GM19351 (cell line): ENCODE measurements around the gene ITCH.
"Not testable (repeated sequence)": the region's sequence is repeated elsewhere in the genome, so short reads cannot be mapped to it uniquely, and the experiment has no call there.

ENCODE experiments used
- ATAC-seq: cut with Tn5 transposase; IDR thresholded peaks from one replicate; pipeline ENCODE4 v1.9.1; 2021; ENCODE audit warnings: mild to moderate bottlenecking, moderate library complexity; ENCODE audit not compliant: unreplicated experiment

Gene ITCH

DNA sequence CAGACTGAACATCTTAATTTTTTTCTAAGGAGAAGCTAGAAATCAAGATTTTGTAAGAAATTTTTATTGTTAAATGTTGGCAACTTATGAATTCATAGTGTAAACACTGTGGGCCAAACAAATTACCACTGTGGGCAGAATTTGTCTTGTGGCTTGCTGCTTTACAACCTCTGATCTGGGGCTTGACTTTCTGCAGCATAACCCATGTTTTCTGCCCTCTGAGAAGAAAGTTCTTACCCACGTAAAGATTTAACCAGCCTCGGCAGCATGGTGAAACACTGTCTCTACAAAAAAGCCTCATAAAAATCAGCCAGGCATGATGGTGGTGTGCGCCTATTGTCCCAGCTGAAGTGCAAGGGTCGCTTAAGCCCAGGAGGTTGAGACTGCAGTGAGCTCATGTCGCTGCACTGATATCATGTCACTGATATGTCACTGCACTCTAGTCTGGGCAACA is 12.9 kb downstream of the ITCH start:
- ATAC-seq = no peak

DNA sequence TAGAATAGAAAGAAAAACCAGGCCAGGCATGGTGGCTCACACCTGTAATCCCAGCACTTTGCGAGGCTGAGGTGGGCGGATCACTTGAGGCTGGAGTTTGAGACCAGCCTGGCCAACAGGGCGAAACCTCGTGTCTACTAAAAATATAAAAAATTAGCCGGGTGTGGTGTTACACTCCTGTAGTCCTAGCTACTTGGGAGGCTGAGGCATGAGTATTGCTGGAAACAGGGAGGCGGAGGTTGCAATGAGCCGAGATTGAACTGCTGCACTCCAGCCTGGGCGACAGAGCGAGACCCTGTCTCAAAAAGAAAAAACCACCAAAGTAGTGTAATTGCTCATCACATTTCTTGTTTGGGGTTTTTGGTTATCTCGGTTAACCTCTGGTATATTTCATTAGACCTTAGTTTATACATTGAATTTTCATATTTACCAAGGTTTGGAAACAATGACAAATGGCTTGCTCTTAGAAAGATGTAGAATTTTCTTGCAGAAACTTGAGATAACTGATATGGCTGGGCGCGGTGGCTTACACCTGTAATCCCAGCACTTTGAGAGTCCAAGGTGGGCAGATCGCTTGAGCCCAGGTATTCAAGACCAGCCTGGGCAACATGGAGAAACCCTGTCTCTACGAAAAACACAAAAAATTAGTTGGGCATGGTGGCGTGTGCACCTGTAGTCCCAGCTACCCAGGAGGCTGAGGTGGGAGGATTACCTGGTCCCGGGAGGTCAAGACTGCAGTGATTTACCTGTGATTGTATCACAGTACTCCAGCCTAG is 14.2 kb downstream of the ITCH start:
- peak; percentile 82 for ATAC-seq

- ATAC-seq = no peak
These were observed 19.1 kb downstream of the ITCH start for GRCh38 chr20:34382174-34382573.

GRCh38 chr20:34382877-34383455 is 19.9 kb downstream of the ITCH start:
- ATAC-seq = not testable (repeated sequence)

DNA sequence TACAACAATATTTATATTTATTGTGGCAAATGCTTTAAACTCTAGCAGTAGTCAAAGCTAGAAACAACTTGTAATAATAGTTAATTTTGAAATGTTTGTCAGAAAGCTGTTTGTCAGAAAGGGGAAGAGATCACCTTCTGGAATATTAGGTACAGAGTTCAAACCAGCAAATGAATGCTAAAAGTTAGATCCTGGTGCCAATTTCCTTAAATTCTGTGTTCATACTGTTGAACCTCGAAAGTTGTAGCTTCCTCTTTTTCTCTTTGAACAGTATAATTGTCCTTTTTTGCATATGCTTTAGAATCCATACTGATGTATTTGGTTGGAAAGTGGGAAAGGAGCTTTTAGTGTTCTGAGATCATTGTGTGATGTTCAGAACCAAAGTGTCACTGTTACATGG is 22.4 kb downstream of the ITCH start:
- no peak for ATAC-seq

DNA sequence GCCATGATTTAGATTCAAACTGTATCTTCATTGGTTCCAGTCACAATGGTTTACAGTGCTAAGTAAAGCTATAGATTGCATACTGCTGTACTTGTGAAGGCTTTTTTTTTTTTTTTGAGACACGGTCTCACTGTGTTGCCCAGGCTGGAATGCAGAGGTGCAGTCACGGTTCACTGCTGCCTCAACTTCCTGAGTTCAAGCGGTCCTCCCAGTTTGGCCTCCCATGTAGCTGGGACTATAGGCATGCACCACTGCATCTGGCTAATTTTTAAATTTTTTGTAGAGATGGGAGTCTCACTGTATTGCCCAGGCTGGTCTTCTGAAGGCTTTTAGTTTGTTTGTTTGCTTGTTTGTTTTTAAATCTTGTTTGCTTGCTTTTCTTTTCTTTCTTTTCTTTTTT is 24.9 kb downstream of the ITCH start:
- no peak for ATAC-seq

- no peak for ATAC-seq
These were observed 25.6 kb downstream of the ITCH start for GRCh38 chr20:34388678-34389077.

- ATAC-seq = no peak
These were observed 26.3 kb downstream of the ITCH start for GRCh38 chr20:34389206-34389953.

GRCh38 chr20:34389954-34390555 is 27.0 kb downstream of the ITCH start:
- no peak for ATAC-seq

GRCh38 chr20:34396408-34396807 is 33.3 kb downstream of the ITCH start:
- no peak for ATAC-seq

- no peak for ATAC-seq
These were observed 34.0 kb downstream of the ITCH start for GRCh38 chr20:34397096-34397495.

GRCh38 chr20:34400776-34401175 is 37.7 kb downstream of the ITCH start:
- not testable (repeated sequence) for ATAC-seq

DNA sequence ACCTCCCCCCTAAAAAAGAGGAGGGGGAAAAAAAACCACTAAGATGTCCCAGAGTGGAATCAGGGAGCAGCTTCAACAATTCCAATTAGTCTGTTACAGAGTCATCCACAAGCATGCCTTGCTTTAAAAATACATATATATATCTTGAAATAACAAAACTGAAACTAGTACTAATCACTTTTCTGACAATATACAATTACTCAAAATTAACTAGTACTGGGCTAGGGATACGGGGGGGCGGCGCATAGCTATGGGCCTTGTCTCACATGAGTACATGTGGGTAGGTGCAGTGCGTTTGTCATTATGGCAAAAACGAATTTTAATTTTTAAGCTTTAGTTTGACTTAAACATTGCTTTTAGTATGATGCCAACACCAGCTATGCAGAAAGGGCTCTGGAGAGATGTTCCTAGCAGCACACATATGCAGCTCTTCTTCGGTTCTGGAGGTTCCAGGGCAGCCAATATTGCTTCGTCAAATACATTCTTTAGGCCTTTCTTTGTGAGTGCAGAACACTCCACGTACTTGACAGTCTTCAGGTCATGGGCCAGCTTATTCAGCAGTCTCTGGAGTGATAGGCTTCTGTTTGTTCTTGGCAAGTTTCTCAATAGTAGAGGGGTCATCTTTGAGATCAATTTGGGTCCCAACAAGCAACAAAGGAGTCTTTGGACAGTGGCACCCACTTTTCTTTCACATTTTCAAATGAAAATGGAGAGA is 38.8 kb downstream of the ITCH start:
- ATAC-seq = no peak

GRCh38 chr20:34402461-34402860 is 39.4 kb downstream of the ITCH start:
- ATAC-seq = no peak

DNA sequence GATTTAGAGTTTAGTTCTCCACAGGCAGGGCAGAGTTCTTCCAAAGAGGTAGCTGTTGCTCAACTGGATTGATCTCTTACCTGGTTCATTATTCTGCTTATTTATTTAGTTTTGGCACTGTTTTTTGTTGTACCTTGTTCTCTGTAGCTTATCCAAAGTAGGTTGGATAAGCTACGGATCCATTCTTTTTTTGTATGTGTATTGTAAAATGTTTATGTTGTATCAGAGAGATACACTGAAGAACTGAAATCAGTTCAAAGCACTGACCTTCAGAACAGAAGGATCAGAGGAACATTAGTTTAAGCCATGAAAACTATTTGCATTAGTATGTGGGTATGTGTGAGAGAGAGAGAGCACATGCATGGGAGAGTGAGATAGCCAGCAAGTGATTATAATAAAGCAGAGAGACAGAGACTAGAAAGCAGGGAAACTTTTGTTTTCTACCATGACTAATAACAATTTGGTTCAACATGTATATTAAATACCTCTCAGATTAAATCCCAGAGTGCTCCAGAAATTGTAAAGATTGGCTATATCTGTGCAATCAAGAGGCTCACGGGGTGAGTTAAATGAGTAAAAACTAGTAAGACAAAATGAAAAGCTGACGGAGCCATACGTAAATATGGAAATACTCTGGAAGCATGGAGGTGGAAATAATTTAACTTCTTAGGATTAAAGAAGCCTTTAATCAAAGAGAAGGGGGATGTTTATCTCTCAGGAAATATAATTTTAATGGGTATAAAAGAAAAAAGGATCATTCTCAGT is 40.2 kb downstream of the ITCH start:
- no peak for ATAC-seq

- peak; percentile 66 for ATAC-seq
These were observed 40.8 kb downstream of the ITCH start for GRCh38 chr20:34403908-34404307.

DNA sequence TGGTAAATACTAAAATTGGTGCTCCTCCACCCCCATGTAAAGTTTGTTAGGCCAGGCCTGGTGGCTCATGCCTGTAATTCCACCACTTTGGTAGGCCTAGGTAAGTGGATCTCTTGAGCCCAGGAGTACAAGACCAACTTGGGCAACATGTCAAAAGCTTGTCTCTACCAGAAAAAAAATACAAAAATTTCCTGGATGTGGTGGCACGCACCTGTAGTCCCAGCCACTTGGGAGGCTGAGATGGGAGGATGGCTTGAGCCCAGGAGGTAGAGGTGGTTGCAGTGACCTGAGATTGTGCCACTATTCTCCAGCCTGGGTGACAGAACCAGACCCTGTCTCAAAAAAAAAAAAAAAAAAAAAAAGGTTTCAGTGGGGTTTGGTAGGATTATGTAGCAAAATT is 41.7 kb downstream of the ITCH start:
- ATAC-seq = no peak

DNA sequence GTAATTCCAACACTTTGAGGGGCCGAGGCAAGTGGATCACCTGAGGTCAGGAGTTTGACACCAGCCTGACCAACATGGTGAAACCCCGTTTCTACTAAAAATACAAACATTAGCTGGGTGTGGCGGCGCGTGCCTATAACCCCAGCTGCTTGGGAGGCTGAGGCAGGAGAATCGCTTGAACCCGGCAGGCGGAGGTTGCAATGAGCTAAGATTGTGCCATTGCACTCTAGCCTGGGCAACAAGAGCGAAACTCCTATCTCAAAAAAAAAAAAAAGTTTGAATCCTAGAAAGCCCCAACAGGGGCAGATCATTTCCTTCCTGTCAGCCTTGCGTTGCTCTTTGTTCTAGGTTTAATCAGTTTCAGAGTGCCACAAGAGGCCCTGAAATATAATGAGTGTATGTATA is 42.2 kb downstream of the ITCH start:
- ATAC-seq = not testable (repeated sequence)

GRCh38 chr20:34405942-34406341 is 42.9 kb downstream of the ITCH start:
- ATAC-seq = not testable (repeated sequence)

GRCh38 chr20:34407962-34408474 is 44.9 kb downstream of the ITCH start:
- ATAC-seq = no peak
